ENCODE results near the gene SBF2. TPM values are rescaled to one million over a fixed set of nuclear protein-coding genes. Genes with fewer than 3 reads are reported as not detected.

Gene SBF2
- total and polyA plus RNA-seq, 2 donors (not counting 3 experiments of a cell fraction or from before 2014, with no cell fraction given) = 15.4 to 42.4 TPM

GRCh38 chr11:10158461-10158860 is 135.6 kb downstream of the SBF2 start:
- Histone ChIP-seq H3K4me2 (ENCODE audit: insufficient read depth, low read length) (no peak overlapping the region), H3K9me1 (replicated peaks; ENCODE audit: control insufficient read depth, extremely low read depth, insufficient read depth, low read length) (no peaks in the 10 kb centered on the region), H3K4me3 (replicated peaks in 1 of 3; ENCODE audit: insufficient read depth in 1 of 3, low read depth in 1 of 3, low read length in 3 of 3) (no peak overlapping the region), H3K9ac (replicated peaks; ENCODE audit: extremely low read depth, insufficient read depth, low read length) (no peak overlapping the region), H3K27ac (ENCODE audit: insufficient read depth, low read depth, low read length) (no peak overlapping the region), H3K9me3 (replicated peaks; ENCODE audit: control insufficient read depth, insufficient read depth, low read length) (no peaks in the 10 kb centered on the region), H3K36me3 (ENCODE audit: control insufficient read depth in 2 of 2, extremely low read depth in 1 of 2, insufficient read depth in 2 of 2, low read length in 2 of 2) (no peaks in the 10 kb centered on the region), H4K20me1 (replicated peaks; ENCODE audit: control insufficient read depth, extremely low read depth, insufficient read depth, low read length) (no peaks in the 10 kb centered on the region), H2AFZ (ENCODE audit: low read depth, low read length) (no peak overlapping the region), H3K4me1 (ENCODE audit: control insufficient read depth, extremely low read depth, insufficient read depth, low read length) (no peaks in the 10 kb centered on the region), H3K79me2 (ENCODE audit: control insufficient read depth, insufficient read depth, low read length) (peaks cover 13% of the 10 kb centered on the region), H3K27me3 (ENCODE audit: control insufficient read depth in 2 of 2, insufficient read depth in 2 of 2, low read length in 2 of 2) (no peaks in the 10 kb centered on the region)
- FAIRE-seq = no peak
- TF ChIP-seq FOS (IDR thresholded peaks at IDR 0.05; ENCODE audit: borderline replicate concordance, insufficient read depth, low read length) (peak; percentile 37), EZH2 (IDR thresholded peaks at IDR 0.05; ENCODE audit: borderline replicate concordance, low read depth, low read length, severe bottlenecking) (no peak)
- CTCF ChIA-PET = interaction anchor here (0.7 kb wide), 1 partner anchor 19 kb away, joined by 3 read pairs; no protein-coding TSS in a partner anchor
- DNase-seq (ENCODE audit: low read depth, low spot score) = no peak
- POLR2A ChIA-PET = no interaction called here
- intact Hi-C loops (cut with micrococcal nuclease) (no loop called here), dilution Hi-C loops (cut with MboI; ENCODE audit: extremely low pct_ligation_motif_present, low sequenced_read_pairs) (no loop called here)
- no TSS peak for BruUV-seq (replicated peaks)

GRCh38 chr11:10155793-10156490 is 138.1 kb downstream of the SBF2 start:
- Histone ChIP-seq H3K36me3 (ENCODE audit: control insufficient read depth in 2 of 2, extremely low read depth in 1 of 2, insufficient read depth in 2 of 2, low read length in 2 of 2) (no peaks in the 10 kb centered on the region), H2AFZ (ENCODE audit: low read depth, low read length) (no peak overlapping the region), H3K27ac (ENCODE audit: insufficient read depth, low read depth, low read length) (no peak overlapping the region), H3K4me2 (ENCODE audit: insufficient read depth, low read length) (no peak overlapping the region), H3K79me2 (ENCODE audit: control insufficient read depth, insufficient read depth, low read length) (peaks cover 14% of the 10 kb centered on the region), H3K4me1 (ENCODE audit: control insufficient read depth, extremely low read depth, insufficient read depth, low read length) (no peaks in the 10 kb centered on the region), H3K9ac (replicated peaks; ENCODE audit: extremely low read depth, insufficient read depth, low read length) (no peak overlapping the region), H4K20me1 (replicated peaks; ENCODE audit: control insufficient read depth, extremely low read depth, insufficient read depth, low read length) (no peaks in the 10 kb centered on the region), H3K27me3 (ENCODE audit: control insufficient read depth in 2 of 2, insufficient read depth in 2 of 2, low read length in 2 of 2) (no peaks in the 10 kb centered on the region), H3K4me3 (replicated peaks in 1 of 3; ENCODE audit: insufficient read depth in 1 of 3, low read depth in 1 of 3, low read length in 3 of 3) (no peak overlapping the region), H3K9me3 (replicated peaks; ENCODE audit: control insufficient read depth, insufficient read depth, low read length) (no peaks in the 10 kb centered on the region), H3K9me1 (replicated peaks; ENCODE audit: control insufficient read depth, extremely low read depth, insufficient read depth, low read length) (no peaks in the 10 kb centered on the region)
- CTCF ChIA-PET = no interaction called here
- POLR2A ChIA-PET = no interaction called here
- DNase-seq (ENCODE audit: low read depth, low spot score) (no peak), FAIRE-seq (no peak)
- TF ChIP-seq MAX (IDR thresholded peaks at IDR 0.05; ENCODE audit: insufficient read depth, insufficient read length) (no peak), JUN (IDR thresholded peaks at IDR 0.05; ENCODE audit: borderline replicate concordance, insufficient read depth, insufficient read length, low read depth) (no peak), POLR2A (IDR thresholded peaks at IDR 0.05; ENCODE audit: low read depth, low read length) (no peak), FOS (IDR thresholded peaks at IDR 0.05; ENCODE audit: borderline replicate concordance, insufficient read depth, low read length) (no peak), GATA2 (IDR thresholded peaks at IDR 0.05; ENCODE audit: insufficient read depth, insufficient read length, low read depth, low read length) (no peak), CTCF (IDR thresholded peaks at IDR 0.05; ENCODE audit: extremely low read depth in 1 of 2, insufficient read depth in 1 of 2, low read depth in 1 of 2, low read length in 2 of 2) (no peak), POLR2AphosphoS5 (IDR thresholded peaks at IDR 0.05; ENCODE audit: insufficient read depth, low read depth, low read length) (no peak), EZH2 (IDR thresholded peaks at IDR 0.05; ENCODE audit: borderline replicate concordance, low read depth, low read length, severe bottlenecking) (no peak), MYC (IDR thresholded peaks at IDR 0.05; ENCODE audit: low read depth, low read length) (no peak)
- intact Hi-C loops (cut with micrococcal nuclease) (no loop called here), dilution Hi-C loops (cut with MboI; ENCODE audit: extremely low pct_ligation_motif_present, low sequenced_read_pairs) (no loop called here)
- no TSS peak for BruUV-seq (replicated peaks)
